GM12864 (cell line): ENCODE measurements around the gene WDR20.

ENCODE experiments used
- DNase-seq: peaks from one replicate; pipeline ENCODE4 v3.0.0-alpha.2; 2011; ENCODE audit warnings: low read depth
- H3K4me3 ChIP-seq: 2 replicates; pipeline ENCODE4 v1.5.1; 2011; ENCODE audit warnings: mild to moderate bottlenecking, low read depth, low read length, control low read depth
- CTCF ChIP-seq: IDR thresholded peaks from 2 replicates; pipeline ENCODE4 v1.5.1; 2011; ENCODE audit warnings: low read depth, mild to moderate bottlenecking, moderate library complexity, low read length, control low read depth, inconsistent platforms; ENCODE audit errors: missing control alignments

The WDR20 gene

GRCh38 chr14:102213470-102213869 lies 73.8 kb downstream of the WDR20 start:
- H3K4me3 ChIP-seq = no peak overlapping the region
- DNase-seq = no peak
- TF ChIP-seq CTCF = no peak

- DNase-seq = no peak
- TF ChIP-seq CTCF = no peak
- no peak overlapping the region for H3K4me3 ChIP-seq
Observed at GRCh38 chr14:102213984-102214658, 74.4 kb downstream of the WDR20 start.

- TF ChIP-seq CTCF = no peak
- no peak for DNase-seq
- H3K4me3 ChIP-seq = no peak overlapping the region
Observed at GRCh38 chr14:102215071-102215470, 75.4 kb downstream of the WDR20 start.

- no peak overlapping the region for H3K4me3 ChIP-seq
- DNase-seq = no peak
Observed at GRCh38 chr14:102215576-102216250, 76.0 kb downstream of the WDR20 start.

GRCh38 chr14:102217399-102217798 lies 77.7 kb downstream of the WDR20 start:
- DNase-seq = no peak
- no peak for TF ChIP-seq CTCF
- H3K4me3 ChIP-seq = no peak overlapping the region

More at GRCh38 chr14:102215576-102216250, 76.0 kb downstream of the WDR20 start:
- TF ChIP-seq CTCF = no peak

GRCh38 chr14:102217987-102218421 lies 78.3 kb downstream of the WDR20 start:
- no peak for TF ChIP-seq CTCF
- no peak overlapping the region for H3K4me3 ChIP-seq
- no peak for DNase-seq
